Measurements from ENCODE around the gene MYLK4. TPM values are rescaled to one million over a fixed set of nuclear protein-coding genes. Genes with fewer than 3 reads are reported as not detected.

Gene MYLK4
- total RNA-seq, 4 donors from 2014 or later, result 0.28 to 0.79 (median 0.46) TPM

- DNase-seq (ENCODE audit: low spot score) (no peak), ATAC-seq (ENCODE audit: low FRiP score) (no peak)
- TF ChIP-seq, protein P1, sequence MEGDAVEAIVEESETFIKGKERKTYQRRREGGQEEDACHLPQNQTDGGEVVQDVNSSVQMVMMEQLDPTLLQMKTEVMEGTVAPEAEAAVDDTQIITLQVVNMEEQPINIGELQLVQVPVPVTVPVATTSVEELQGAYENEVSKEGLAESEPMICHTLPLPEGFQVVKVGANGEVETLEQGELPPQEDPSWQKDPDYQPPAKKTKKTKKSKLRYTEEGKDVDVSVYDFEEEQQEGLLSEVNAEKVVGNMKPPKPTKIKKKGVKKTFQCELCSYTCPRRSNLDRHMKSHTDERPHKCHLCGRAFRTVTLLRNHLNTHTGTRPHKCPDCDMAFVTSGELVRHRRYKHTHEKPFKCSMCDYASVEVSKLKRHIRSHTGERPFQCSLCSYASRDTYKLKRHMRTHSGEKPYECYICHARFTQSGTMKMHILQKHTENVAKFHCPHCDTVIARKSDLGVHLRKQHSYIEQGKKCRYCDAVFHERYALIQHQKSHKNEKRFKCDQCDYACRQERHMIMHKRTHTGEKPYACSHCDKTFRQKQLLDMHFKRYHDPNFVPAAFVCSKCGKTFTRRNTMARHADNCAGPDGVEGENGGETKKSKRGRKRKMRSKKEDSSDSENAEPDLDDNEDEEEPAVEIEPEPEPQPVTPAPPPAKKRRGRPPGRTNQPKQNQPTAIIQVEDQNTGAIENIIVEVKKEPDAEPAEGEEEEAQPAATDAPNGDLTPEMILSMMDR (IDR thresholded peaks at IDR 0.05), result no peak
These were observed 63.3 kb downstream of the MYLK4 start for GRCh38 chr6:2687456-2687855.

GRCh38 chr6:2686515-2686914 is 64.2 kb downstream of the MYLK4 start:
- DNase-seq (ENCODE audit: low spot score), result no peak
- TF ChIP-seq, protein P1 (IDR thresholded peaks at IDR 0.05), result no peak
- ATAC-seq (ENCODE audit: low FRiP score), result no peak

DNA sequence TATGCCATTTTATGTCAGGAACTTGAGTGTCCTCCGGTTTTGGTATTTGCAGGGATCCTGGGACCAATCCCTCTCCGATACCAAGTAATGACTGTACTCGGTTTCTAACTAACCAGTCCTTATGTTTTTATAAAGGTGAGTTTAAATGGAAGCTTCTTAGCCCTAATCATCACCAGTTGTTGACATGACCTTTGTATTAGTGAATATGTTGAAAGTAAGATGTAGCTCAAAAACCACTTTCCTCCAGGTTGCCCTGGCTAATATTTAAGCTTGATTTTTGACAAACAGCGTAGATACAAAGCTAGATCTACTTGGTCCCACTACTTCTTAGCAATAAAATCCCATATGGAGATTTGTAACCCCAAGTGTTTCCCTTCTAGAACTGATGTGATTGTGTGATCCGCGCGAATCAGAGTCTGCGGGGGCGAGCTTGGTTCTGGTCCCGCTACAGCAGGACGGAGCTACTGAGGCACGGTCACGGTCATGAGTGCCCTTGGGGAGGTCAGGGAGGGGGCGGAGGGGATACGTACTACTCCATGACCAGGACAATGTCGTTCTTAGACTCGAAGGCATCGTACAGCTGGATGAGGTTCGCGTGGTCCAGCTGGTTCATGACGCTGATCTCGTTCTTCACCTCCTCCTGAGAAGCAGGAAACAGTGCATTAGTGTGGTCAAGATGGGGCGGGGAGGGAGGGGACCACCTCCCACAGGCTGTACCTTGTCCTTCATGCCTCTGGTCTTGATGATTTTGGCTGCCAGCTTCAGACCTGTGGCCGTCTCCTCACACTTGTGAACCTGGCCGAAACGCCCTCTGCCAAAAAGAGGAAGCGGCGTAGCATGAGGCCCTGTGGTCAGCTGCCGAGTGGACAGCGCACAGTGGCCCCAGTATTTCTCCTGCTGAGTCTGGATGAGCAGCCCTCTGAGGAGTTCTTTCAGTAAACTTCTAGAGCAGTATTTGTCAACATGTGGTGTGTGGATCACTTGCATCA is 65.7 kb downstream of the MYLK4 start:
- no peak for DNase-seq (ENCODE audit: low spot score)
- TF ChIP-seq, protein P1 (IDR thresholded peaks at IDR 0.05), result no peak
- no peak for ATAC-seq (ENCODE audit: low FRiP score)

DNA sequence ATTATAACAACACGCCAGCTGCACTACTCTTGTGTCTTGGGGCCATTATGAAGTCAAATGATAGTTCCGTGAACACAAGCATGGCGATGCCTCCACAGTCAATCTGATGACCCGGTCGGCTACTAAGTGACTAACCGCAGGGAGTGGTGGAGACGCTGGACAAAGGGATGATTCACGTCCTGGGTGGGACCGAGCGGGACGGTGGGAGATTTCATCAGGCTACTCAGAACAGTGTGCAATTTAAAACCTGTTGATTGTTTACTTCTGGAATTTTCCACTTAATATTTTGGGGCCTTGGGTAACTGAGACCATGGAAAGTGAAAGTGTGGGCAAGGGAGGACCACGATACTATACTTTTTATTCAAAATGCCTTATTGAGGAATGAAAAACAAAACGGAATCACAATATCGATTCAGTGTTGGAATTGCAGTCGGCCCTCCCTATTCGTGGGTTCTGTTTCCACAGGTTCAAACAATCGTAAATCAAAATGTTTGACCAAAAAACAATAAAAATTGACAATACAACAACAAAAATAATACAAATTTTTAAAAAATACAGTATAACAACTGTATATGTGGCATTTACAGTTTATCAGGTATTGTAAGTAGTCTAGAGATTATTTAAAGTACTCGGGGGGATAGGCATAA is 66.5 kb downstream of the MYLK4 start:
- TF ChIP-seq, protein P1 (IDR thresholded peaks at IDR 0.05), result no peak

GRCh38 chr6:2680264-2680922 is 70.3 kb downstream of the MYLK4 start:
- TF ChIP-seq, protein P1 (IDR thresholded peaks at IDR 0.05), result no peak
- DNase-seq (ENCODE audit: low spot score), result no peak
- ATAC-seq (ENCODE audit: low FRiP score), result no peak

More for the DNA sequence above, 66.5 kb downstream of the MYLK4 start:
- ATAC-seq (ENCODE audit: low FRiP score), result no peak
- DNase-seq (ENCODE audit: low spot score), result no peak

DNA sequence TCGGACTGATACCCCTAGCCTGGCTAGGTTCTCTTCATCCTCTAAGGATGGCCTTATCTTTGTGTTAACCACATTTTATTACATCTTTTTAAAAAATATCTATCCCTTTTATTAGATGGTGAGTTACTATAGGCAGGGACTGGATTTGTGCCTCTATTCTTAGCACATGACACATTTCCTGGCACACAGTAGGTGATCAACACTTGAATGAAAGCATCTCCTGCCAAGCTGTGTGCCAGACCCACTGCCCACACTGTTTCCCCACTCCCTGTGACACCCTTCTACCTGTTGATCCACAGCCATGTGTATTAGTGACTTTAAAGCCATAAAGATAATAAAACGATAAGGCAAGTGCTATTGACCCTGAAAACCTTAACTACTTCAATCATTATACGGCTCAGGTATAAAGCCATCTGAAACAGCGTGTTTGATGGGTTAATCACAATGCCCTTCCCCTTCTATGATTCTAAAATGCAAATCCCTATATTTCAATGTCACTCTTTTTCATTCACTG is 73.6 kb downstream of the MYLK4 start:
- DNase-seq (ENCODE audit: low spot score) (no peak), ATAC-seq (ENCODE audit: low FRiP score) (no peak)
- TF ChIP-seq, protein P1 (IDR thresholded peaks at IDR 0.05), result no peak

All from omental fat pad (tissue), 4 donors.